HG03196 (cell line): ENCODE results near the gene NCKAP5.

ENCODE experiments used
- ATAC-seq: cut with Tn5 transposase; IDR thresholded peaks from one replicate; pipeline ENCODE4 v1.9.1; 2021; ENCODE audit not compliant: unreplicated experiment

The NCKAP5 gene

DNA sequence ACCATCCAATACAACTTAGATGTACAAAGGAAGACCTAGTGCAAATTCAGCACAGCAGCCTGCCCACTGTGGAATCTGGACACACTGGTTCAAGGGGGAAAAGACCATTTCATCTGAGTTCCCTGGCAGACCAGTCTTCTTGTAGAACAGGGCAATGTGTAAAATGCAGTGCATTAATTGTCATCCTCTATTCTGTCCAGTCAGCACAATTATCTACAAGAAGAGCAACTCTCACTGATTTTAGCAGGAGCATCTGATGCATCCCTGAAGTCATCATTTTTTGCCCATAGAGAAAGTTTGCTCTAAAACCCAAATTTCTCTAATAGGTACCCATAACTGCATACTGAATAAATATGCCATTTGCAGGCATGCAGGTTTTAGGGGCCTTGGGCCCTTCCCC lies 816.4 kb downstream of the NCKAP5 start:
- no peak for ATAC-seq

DNA sequence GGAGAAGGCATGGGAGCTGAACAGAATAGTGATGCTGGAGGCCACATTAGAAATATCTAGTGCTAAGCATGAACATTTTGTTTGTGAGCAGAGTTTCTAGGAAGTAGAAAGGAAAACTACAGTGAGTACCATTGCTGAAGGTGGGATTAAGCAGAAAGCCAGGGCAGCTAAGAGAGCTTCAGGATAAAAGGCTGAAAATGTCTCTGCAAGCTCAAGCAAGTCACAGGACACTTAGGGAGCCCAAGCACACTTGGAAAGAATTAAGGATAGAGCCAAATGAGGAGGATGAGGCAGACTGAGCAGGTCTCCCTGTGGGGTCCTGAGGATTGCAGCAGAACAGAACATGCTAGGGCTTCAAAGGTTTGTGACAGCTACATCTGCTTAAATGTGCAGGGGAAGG lies 817.7 kb downstream of the NCKAP5 start:
- ATAC-seq, result no peak

DNA sequence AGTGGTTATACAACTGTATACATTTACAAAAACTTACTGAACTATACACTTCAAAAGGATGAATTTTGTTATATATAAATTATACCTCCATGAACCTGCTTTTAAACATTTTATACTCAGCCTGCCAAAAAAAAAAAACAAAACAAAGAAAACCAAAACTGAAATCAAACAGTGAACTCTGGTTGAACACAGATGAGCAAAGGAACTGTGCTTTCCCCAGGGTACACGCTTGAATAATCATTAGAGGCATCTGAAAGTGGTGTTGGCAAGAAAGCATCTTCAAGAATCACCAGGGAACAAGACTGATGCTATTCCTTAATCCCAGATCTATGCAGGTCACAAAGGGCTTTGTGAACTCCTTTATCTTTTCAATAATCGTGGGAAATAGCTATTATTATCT lies 821.2 kb downstream of the NCKAP5 start:
- peak; percentile 68 for ATAC-seq

DNA sequence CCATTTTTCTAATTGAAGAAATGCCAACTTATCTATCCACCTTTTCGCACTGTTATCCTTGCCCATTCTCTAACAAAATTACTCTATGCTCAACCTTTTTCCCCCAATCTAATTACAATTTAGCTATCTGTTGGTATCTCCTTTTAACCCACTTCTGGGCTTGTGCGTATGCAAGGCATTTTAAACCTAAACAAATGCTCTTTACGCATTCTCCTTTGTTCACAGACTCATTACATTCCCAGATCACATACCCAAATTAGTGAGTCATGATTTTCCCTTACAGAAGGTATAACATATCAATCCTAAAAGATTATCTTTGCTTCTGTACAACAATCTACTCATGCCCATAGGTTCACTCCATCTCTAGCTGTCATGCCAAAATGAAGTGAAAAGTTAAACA lies 826.5 kb downstream of the NCKAP5 start:
- no peak for ATAC-seq

DNA sequence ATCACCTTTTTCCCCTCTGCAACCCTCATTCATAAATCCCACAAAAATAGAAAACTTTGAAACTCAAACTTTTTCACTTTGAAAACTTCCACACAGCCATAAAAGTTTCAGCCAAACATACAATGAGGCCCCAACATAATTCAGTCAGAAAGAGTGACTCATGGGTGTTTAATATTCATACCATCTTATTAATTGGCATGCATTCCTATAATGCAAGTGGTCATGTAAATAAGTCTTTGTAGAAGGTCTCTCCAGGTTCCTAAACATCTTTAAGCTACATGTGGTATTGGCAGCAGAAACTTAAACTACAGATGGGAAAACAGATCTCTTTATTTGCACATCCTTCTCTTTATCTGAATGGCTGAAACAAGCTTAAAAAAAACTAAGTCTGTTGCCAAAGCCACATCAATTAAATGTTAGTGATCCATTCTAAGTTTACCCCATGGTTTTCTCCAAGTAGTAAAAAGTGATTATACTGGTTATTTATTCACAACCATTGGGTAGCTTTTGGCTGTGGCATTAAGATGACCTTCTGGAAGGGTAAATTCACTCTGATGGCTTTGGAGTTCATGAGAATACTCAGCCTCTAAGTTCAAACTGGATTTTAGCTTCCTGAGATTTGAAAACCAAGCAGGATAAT lies 828.1 kb downstream of the NCKAP5 start:
- ATAC-seq, result no peak

DNA sequence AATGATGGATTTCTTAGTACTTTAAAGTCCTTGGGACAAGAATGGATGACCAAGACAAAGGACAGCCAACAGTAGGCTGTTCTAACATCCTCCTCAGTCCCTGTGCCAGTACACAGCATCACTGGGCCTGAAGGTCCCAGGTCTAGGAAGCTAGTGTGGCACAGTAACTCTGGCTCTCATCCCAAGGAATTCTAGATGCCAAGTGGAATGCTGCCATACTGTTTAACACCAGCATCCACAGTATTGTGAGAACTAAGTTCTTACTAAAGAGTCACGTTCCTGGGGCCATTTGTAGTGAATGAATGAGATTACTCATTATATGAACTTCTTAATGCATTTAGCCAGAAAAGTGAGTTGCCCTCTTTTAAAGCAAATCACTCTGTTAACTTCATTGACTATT lies 830.0 kb downstream of the NCKAP5 start:
- ATAC-seq, result no peak

DNA sequence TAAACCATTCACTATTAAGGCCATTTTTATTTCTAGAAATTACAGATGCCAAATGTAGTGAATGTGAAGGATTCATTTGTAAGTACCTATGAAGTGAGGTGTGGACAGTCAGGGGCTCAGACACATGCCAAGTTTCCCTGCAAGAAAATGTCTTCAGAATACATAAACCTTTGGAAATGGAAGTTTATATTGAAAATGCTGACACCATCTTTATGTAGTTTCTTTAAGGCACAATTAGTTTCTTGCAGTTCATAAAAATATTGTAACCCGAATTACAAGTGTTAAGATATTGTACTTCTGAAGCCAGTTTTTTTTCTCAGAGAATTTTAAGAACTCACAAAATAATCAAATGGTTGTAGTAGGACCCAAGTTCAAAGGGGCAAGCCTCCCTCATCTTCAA lies 832.2 kb downstream of the NCKAP5 start:
- no peak for ATAC-seq

DNA sequence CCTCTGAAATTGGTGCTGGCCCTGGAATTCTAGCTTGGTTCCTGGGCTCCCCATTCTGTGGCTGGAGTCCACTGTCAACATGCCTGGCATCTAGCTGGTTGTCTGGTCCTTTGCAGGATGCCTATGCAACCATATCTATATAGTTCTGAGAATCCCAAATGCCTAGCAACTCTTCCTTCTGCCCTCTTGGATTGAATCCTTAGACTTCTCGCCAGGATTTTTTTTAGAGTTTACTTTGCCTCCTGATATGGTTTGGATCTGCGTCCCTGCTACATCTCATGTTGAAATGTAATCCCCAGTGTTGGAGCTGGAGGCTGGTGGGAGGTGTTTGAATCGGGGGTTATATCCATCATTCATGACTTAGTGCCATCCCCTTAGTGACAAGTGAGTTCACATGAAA lies 833.3 kb downstream of the NCKAP5 start:
- ATAC-seq, result no peak

DNA sequence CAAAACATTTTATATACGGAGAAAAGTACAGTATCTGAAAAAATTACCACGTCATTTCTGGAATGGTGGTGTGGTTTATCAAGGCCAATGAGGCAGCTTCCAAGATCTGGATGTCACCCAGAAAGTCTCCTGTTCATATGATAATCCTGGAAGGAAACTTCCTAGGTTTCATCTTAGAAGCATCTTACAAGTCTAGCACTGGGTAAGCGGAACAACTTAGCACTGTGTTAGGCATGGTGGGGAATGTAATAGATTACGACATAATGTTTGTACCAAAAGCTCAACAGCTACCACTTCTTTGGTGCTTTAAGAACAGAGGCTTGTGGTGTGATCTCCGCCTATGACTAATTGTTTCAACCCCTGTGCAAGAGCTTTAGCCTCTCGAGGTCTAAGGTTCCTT lies 835.2 kb downstream of the NCKAP5 start:
- ATAC-seq, result no peak

DNA sequence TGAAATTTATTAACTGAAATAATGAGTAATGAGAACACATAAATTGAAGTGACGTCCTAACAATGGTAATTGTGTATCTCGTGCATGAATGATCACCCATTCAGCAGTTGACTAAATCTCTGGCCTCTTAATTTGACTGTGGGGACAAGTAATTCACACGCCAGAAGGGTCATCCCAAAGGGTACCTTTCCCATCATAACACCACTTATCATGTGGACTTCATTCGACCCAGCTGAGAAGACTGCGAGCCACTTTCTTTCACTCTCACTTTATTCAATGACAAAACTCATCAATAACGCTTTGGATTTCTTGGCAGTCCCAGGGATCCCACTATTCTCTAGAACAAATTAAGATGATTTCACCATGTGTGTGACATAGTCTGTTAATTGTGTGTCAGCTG lies 835.6 kb downstream of the NCKAP5 start:
- no peak for ATAC-seq

DNA sequence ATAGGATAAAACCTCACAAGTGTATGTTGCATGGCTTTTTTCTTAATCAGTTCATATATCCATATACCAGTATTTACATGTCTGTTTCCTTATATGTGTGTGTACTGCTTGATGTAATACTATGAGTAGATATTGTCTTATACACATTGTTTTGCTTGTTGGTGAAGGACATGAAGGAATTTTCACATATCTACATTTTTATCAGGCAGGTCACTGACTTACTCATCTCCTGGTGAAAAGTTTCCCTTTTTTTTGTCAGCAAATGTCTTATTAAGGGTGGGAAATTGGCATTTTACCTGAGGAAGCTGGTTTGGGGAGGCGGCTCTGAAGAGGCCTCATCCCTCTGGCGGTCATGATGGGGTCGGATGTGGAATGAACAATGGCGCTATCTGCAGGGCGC lies 836.8 kb downstream of the NCKAP5 start:
- ATAC-seq, result no peak

DNA sequence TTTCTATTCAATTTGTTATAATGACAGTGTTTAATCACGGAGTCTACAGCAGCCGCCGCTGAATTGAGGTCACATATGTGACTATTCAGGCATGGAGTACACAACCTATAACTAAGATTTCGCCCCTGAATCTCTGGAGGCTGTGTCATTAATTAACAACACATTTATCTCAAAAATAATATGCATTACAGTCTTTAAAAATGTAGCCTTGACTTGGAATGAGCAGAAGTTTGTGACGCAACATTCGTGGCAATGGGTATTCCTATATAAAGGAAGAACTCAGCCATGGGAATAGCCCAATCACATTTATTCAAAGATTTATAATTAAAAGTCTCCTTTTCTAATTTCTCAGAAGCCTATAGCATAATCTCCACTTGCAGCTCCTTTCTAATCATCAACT lies 837.7 kb downstream of the NCKAP5 start:
- ATAC-seq, result no peak

DNA sequence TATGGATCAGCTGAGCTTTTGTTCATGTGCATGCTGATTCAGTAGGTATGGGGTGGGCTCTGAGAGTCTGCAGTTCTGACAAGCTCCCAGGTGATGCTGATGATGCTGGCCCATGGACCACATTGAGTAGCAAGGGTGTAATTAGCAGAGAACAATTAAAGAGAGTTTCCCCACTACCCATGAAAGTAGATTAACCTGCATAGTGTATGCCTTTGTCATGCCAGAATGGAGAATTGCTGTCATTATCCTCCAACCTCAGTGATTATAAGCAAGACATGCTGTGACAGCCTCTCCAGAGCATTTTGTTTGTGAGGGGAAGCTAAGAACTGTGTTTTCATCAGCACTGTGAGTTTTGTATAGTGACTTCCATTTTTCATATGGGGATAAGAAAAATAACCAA lies 838.7 kb downstream of the NCKAP5 start:
- ATAC-seq, result no peak

DNA sequence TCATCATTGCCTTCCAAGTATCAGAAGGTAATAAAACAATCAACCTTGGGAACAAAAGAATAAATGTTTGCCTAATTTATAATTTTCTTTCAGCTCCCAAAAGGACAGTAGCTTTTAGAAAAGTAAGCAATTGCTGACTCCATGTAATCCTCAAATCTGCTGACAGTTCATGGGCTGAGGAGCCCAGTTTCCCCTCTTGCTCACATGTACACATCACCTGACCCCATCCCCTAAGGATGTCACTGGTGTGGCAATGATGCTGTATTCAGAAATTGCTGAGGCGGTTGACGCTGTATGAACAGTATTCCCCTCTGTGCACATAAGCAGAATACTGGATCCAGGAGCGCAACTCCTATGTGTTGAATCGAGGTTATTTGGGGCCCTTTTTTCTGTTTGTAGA lies 842.1 kb downstream of the NCKAP5 start:
- ATAC-seq, result no peak

DNA sequence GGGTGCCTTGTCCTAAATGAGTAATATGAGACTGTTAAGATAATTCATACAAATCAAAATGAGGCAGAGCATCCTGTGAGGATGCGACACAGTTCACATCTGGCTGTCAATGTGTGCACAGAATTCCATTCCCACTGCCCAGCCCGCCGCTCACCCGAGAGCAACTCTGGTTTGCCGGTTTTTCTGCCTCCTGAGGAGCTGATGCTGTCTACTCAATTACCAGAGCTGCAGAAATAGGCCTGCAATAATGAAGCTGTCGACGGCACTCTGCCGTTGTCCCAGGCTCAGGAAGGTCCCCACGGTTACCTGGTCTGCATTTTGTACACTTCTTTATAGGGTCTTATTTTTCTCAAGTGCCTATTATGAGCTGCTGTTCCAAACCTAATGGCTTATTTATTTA lies 842.5 kb downstream of the NCKAP5 start:
- no peak for ATAC-seq

DNA sequence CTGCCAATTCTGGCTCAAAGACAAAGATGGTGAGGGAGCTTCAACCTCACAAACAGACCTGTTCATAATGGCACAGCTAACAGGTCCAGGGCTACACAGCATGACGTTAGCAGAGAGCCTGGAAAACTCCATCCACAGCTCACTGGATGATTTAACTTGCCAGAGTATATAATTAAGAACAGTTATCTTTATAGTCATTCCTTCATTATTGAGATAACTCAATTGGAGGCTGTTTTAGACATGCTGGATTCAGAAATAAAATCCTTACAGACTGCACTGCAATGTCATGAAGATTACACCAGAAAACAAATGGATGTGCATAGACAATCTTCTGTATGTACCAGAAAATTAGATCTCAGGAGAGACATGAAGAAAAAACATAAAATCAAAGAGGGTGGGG lies 843.1 kb downstream of the NCKAP5 start:
- no peak for ATAC-seq

DNA sequence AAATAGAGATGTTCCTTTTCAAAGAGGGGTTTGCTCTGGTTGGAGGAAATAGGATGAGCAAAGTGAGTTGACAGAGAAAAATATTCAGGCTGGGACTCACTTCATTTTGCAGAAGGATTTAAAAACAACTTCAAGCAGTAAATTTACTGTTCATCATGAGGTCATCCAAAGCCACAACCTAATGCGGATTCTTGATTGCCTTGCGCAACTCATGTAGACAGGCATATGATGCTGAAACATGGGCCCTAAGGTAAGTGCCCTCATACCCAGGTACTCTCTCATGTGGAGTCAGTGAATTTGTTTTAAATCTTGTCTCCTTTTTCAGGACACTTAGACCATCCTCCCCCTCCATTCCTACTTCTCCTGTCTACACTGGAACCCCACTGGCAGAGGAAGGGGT lies 846.3 kb downstream of the NCKAP5 start:
- ATAC-seq, result no peak

DNA sequence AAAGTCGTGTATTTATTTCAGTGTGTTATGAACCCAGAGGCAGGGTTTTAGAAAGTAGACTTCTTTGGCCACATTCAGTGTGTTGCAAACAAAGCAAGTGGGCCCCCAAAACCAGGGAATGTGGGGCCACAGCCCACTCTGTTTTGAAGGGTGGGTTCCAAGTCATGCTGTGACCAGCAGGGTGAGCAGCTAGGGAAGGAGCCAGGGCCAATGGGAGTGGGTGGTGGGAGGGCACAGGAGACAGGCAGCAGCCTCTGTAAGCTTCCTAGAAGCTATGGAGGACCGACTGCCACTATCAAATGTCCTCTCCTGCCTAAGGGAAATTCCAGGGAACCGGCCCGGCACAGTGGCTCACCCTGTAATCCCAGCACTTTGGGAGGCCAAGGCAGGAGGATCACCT lies 847.9 kb downstream of the NCKAP5 start:
- no peak for ATAC-seq

DNA sequence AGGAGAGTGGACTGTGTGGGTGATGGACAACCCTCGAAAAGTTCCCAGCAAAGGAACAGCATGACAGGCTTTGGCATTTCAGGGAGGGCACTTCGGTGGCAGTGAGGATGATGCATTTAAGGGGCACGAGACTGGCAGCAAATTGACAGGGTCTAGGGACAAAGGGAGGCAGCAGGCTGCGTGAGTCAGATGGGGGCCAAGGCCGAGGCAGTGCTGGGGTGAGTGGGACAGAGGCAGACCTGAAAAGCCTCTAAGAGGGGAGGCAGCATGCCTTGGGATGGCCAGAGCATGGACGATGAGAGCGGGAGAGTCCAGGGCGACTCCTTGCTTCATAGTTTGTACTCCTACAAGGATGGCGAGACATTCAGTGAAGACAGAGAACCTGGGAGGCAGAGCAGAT lies 848.8 kb downstream of the NCKAP5 start:
- no peak for ATAC-seq

DNA sequence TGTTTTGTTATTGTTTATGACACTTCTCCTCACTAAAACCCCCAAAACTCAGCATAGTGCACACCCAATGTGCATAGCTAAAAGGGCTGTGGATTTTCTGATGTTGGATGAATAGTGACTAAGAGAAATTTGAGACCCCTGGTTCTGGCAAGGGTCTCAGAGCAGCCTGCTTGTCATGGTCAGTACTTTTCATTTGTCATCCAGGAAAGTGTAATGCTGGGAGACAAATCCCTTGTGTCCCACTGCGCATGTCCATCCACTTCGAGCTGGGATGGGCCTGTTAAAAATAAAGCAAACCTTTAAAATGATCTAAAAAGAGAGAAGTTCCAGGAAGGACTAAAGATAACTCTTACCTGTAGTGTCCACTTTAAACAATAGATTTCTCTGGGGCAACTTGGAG lies 851.3 kb downstream of the NCKAP5 start:
- ATAC-seq, result no peak

DNA sequence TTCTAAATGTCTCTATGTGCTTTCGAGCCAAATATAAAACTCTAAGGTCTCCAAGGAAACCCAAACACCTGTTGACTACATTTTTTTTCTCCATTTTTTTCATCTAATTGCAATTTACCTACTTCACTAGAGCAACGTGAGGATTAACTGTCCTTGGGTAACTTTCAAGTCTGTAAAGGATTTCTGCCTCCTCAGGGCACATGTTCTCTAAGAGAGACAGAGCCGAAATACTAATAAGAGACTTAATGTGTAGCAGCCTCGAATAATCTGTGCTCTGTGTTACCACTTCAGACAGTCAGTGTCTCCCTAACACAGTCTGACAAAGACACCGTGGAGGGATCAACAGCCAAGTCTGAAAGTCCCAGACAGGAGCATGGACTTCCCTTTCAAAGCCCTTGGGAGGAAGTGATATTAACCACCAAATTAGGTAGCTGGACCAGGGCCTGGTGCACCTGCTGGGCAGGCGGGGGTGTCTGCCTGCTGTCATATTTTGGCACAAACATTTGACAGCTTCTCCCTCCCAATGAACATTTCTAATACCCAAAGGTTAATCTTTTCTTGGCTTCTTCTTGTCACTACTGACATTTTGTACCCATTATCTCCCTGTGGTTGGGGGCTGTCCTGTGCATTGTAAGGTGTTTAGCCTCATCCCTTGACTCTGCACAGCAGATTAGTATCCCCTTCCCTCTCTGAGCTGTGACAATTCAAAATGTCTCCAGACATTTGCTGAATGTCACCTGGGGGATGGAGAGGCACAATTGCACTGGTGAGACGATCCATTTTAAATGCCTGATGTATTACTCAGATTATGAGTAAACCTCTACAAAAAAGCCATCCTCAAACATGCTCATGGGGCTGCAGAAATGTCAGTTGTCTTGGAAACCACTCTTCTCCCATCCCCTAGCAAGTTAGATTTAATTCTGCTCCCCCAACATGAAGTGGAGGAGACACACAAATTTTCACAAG lies 852.6 kb downstream of the NCKAP5 start:
- peak; percentile 61 for ATAC-seq

DNA sequence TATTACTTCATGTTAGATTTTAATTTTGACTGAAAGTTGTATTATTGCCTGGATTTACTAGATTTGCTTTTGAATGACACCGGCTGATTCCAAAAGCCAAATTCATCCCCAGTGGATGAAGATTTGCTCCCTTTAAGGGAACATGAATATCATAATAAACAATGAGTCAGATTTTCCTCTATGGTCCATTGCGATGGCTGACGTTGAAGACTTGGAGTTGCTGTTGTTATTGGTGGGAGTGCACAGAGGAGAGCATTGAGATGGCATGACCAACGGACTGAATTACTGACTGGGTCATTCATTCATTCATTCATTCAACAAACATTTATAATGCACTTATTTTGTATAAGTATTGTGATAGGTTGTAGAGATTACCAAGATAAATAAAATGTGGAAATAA lies 864.9 kb downstream of the NCKAP5 start:
- no peak for ATAC-seq

DNA sequence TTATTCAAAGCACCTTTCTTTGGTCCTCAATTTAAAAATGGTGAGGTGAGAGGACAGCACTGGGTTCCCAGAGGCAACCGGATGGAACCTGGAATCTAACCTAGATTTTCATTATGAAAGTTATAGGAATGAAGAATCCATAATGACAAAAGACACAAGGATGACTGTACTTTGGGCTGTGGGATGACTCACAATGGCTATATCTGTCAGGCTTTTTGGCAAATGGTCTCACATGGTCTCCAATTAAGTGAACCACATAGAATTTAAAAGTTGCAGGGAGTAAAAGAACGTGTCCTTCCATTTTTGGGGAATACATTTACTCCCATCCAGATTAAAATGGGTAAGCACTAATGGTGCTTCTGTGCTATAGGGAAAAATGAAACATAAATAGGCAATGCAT lies 866.5 kb downstream of the NCKAP5 start:
- no peak for ATAC-seq
